ENCODE measurements around the gene DNAJC10.
"Not testable (repeated sequence)": the region's sequence is repeated elsewhere in the genome, so short reads cannot be mapped to it uniquely, and the experiment has no call there.

The DNAJC10 gene, protein sequence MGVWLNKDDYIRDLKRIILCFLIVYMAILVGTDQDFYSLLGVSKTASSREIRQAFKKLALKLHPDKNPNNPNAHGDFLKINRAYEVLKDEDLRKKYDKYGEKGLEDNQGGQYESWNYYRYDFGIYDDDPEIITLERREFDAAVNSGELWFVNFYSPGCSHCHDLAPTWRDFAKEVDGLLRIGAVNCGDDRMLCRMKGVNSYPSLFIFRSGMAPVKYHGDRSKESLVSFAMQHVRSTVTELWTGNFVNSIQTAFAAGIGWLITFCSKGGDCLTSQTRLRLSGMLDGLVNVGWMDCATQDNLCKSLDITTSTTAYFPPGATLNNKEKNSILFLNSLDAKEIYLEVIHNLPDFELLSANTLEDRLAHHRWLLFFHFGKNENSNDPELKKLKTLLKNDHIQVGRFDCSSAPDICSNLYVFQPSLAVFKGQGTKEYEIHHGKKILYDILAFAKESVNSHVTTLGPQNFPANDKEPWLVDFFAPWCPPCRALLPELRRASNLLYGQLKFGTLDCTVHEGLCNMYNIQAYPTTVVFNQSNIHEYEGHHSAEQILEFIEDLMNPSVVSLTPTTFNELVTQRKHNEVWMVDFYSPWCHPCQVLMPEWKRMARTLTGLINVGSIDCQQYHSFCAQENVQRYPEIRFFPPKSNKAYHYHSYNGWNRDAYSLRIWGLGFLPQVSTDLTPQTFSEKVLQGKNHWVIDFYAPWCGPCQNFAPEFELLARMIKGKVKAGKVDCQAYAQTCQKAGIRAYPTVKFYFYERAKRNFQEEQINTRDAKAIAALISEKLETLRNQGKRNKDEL

DNA sequence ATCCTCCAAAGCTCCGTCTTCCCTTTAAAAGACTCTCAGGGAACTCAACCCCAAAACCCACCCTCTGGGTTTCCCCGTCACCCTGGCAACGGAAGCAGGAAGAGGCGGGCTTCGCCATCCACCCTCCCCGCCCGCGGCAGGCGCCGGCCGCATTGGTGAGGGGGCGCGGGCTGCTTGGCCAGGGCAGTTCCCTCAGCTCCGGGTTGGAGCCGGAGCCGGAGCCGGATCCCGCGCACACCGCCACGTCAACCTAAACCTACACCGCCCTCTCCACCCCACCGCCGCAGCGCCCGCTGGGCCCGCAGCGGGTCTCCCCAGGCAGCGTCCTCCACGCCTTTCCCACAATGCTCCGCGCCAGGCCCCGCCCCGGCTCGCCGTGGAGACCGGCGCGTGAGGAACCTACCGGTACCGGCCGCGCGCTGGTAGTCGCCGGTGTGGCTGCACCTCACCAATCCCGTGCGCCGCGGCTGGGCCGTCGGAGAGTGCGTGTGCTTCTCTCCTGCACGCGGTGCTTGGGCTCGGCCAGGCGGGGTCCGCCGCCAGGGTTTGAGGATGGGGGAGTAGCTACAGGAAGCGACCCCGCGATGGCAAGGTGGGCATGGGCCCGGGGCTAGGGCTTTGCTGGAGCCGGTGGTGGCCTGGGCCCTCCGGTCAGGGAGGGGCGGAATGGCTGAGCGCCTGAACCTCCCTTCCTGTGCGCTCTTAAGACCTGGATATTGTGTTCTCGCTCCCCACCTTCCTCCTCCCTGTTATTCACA is at the start of gene DNAJC10:
DNAJC10 (plus strand) TSS at position 366 of the 758 bp plus-strand sequence. CDS start 1,830 bp downstream, outside the sequence.
- DNase-seq: peak; percentile 82

GRCh38 chr2:182666674-182667314 is 49.3 kb upstream of the DNAJC10 start:
- no peak for DNase-seq

DNA sequence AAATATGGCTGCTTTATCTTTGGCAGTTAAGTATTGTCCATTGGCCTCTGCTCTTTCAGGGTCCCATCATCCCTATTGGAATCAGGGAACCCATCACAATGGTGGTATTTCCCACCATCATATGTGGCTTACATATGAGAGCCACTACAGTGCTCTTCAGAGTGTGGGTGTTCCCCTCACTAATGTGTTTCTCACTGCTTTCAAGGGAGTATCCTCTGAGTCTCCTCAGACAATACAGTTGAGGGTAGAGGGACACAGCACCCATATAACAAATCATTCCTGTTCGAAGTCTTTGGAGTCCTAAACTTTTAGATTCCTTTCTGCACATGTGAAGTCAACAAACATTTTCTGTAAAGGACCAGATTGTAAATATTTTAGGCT is 48.8 kb upstream of the DNAJC10 start:
- no peak for DNase-seq

- DNase-seq: no peak
Measured at GRCh38 chr2:182668671-182669070, 47.4 kb upstream of the DNAJC10 start.

DNA sequence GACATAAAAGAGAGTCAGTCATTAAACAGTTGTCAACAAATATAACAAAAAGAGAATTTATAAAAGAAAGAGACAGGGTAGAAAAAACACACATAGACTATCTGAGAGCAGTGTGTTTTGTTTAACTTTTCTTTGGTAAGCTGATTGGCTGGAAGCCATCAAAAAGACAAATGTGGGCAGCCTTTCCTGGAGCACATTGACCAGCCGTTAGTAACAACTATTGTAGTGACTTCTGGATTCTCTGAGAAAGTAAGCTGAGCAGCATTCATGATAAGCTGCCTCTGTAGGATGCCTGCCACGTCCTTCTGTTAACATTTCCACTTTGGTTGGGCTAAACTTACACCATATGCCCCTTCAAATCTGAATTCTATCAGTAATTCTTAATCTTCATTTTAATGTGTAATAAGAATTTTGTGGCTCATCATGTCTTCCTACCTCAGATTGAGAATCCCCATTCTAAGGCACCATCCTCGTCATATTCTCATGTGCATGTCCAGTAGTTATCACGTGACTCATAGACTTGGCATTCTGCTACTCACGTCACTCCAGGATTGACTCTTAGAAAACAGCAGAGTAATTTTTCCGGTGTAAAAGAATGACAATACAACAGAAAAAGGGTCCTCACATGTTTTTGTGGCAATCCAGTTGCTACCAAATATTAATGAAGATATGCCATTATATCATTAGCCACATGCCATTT is 43.4 kb upstream of the DNAJC10 start:
- DNase-seq: no peak

GRCh38 chr2:182680837-182681236 is 35.2 kb upstream of the DNAJC10 start:
- no peak for DNase-seq

- DNase-seq: no peak
Measured at GRCh38 chr2:182682210-182682609, 33.8 kb upstream of the DNAJC10 start.

- no peak for DNase-seq
Measured at GRCh38 chr2:182685559-182685958, 30.5 kb upstream of the DNAJC10 start.

- not testable (repeated sequence) for DNase-seq
Measured at GRCh38 chr2:182686763-182687162, 29.3 kb upstream of the DNAJC10 start.

GRCh38 chr2:182694189-182694588 is 21.9 kb upstream of the DNAJC10 start:
- DNase-seq: no peak

- no peak for DNase-seq
Measured at GRCh38 chr2:182695776-182696175, 20.3 kb upstream of the DNAJC10 start.

- DNase-seq: no peak
Measured at GRCh38 chr2:182698671-182699070, 17.4 kb upstream of the DNAJC10 start.

DNA sequence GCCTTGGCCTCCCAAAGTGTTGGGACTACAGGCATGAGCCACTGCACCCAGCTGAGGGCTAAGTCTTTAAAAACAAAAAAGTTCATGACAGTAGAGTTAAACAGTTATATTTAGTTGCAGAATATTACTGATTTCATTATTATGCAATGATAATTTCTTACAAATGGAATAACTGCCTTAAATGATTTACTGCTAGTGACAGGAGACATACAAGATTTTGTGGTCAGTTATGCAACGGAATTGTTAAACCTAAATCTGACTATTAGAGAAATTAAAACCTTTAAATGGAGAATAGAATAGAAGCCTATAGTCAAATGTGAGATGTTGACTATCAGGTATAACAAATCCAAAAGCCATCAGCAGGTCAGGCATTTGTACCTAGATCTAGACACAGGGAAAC is 10.3 kb upstream of the DNAJC10 start:
- no peak for DNase-seq

DNA sequence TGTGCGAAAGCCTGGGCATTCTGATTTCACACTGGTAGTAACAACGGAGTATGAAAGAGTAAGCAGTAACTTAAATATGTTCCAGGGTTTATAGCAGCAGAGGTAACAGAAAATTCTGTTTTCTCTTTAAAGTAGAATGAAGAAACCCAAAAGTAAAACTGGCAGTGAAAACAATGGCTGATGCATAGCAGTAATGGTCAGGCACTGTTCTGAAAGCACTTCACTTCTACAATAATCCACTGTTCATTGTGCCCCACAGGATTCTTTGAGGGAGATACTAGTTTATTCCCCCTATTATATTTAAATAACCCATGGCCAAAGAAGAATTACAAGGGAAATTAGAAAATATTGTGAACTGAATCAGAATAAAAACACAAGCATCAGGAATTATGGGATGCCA is 9.3 kb upstream of the DNAJC10 start:
- no peak for DNase-seq

GRCh38 chr2:182713601-182714000 is 2.5 kb upstream of the DNAJC10 start:
- no peak for DNase-seq

DNA sequence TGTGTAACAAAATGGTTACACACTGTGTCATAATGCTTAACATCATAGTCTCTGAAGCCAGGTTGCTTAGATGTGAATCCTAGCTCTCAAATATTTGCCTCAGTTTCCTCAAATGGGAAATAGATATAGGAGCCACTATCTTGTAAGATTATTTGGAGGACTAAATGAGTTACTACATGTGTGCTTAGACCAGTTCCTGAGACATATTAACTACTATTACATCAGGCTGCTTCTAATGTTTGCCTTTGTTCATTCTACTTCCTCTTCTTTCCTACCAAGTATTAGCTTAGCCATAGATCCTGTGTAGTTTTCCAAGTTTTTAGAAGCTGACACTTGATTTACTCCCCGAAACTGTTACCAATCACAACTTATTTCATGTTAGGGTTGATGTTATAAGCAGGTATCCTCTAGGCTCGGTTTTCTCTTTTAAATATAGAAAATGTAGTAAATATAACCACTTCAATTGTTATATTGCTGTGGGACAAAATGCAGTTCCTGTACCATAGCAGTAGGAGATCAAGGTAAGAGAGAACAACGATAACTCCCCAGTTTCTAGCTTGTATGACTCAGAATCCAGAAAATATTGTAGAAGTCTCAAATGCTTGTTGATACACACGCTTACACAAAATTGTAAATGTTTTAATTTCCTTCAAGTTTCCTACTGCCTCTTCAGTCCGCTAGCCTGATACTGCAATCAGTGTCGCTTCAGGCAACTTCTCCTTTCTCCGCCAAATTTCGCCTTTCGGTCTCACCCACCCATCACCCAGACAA is 751 bp upstream of the DNAJC10 start:
- no peak for DNase-seq

DNA sequence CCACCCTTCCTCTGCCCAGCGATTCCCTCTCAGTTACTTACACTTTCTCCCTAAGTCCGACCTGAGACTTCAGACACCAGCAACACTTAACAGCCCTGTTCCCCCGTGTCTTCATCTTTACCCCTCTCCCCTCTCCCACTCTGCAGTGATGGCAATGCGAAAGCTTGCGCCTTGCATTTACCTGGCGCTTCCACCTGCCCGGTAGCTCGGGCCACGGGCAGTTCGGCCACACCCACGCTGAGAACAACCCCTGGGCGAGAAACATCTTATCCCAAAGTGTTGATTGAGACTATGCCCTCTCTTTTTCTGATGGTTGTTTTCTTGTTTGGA is 558 bp downstream of the DNAJC10 start:
- DNase-seq: no peak

- DNase-seq: no peak
Measured at GRCh38 chr2:182717416-182717815, 1.4 kb downstream of the DNAJC10 start.

DNA sequence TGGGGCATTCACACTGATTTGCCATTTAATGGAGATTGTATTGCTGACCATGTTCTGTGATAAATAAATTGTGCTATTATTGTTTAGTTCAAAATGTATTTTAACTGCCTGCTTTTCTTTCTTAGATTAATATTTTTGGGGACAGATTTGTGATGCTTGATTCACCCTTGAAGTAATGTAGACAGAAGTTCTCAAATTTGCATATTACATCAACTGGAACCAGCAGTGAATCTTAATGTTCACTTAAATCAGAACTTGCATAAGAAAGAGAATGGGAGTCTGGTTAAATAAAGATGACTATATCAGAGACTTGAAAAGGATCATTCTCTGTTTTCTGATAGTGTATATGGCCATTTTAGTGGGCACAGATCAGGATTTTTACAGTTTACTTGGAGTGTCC is 1.8 kb downstream of the DNAJC10 start:
- no peak for DNase-seq

DNA sequence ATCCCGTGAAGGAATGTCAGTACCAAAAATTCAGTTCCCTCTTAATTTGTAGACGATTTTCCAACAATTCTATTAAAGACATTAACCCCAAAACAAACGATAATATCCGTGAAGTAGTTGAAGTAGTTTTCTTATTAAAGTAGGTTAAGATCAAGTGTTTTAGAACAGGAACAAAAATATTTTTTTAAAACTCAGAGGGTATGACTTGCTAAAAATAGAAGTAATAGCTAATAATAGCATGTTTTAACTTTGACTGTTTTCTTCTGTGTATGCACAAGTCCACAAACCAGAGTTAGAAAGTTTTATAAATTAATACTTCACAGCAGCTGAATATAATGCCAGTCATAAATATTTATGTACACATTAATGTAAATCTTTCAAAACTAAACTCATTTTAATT is 2.4 kb downstream of the DNAJC10 start:
- DNase-seq: no peak

- DNase-seq: not testable (repeated sequence)
Measured at GRCh38 chr2:182719116-182719515, 3.1 kb downstream of the DNAJC10 start.

DNA sequence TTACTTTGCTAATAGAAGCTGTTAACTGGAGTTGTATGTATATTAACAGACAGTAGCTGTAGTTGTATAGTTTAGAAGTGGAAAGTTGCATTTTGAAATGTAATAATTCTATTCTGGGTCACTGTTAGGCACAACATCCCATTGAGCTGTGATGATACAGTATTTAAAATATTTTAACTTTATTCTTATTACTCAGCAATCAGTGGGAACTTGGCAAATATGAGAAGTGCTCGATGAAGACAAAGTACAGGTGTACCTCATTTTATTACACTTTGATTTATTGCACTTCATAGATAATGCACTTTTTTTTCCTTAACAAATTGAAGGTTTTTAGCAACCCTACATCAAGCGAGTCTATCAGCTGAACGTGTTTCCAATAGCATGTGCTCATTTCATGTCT is 8.6 kb downstream of the DNAJC10 start:
- DNase-seq: no peak
